ENCODE results near the gene RAB11FIP4.

RAB11FIP4 gene

DNA sequence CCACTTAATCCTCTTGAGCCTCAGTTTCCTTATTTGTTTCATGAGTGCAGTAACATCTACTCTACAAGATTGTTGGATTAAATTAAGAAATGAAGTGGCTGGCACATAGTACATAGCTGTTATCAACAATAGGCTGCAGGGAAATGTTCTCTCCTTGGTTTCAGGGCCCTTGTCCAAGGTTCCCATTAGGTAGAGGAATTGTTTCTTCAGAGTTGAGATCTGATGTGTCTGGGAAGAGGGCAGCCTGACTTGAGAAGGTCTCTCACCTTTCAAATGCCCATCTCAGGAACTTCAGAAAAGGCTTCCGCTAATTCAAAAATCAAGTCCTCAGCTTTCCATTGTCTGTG lies 87.6 kb downstream of the RAB11FIP4 start:
- H3K27ac ChIP-seq, result no peak overlapping the region
- no peaks in the 10 kb centered on the region for H3K9me3 ChIP-seq
- H3K4me3 ChIP-seq (ENCODE audit: low read depth in 1 of 2, low read length in 1 of 2), result no peak overlapping the region
- peaks cover under 1% of the 10 kb centered on the region for H3K27me3 ChIP-seq
- no peaks in the 10 kb centered on the region for H3K4me1 ChIP-seq (ENCODE audit: control insufficient read depth in 1 of 2, insufficient read depth in 1 of 2, low read depth in 1 of 2, low read length in 1 of 2)
- TF ChIP-seq, protein P1, sequence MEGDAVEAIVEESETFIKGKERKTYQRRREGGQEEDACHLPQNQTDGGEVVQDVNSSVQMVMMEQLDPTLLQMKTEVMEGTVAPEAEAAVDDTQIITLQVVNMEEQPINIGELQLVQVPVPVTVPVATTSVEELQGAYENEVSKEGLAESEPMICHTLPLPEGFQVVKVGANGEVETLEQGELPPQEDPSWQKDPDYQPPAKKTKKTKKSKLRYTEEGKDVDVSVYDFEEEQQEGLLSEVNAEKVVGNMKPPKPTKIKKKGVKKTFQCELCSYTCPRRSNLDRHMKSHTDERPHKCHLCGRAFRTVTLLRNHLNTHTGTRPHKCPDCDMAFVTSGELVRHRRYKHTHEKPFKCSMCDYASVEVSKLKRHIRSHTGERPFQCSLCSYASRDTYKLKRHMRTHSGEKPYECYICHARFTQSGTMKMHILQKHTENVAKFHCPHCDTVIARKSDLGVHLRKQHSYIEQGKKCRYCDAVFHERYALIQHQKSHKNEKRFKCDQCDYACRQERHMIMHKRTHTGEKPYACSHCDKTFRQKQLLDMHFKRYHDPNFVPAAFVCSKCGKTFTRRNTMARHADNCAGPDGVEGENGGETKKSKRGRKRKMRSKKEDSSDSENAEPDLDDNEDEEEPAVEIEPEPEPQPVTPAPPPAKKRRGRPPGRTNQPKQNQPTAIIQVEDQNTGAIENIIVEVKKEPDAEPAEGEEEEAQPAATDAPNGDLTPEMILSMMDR (IDR thresholded peaks at IDR 0.05), result no peak
- H3K36me3 ChIP-seq, result no peaks in the 10 kb centered on the region

DNA sequence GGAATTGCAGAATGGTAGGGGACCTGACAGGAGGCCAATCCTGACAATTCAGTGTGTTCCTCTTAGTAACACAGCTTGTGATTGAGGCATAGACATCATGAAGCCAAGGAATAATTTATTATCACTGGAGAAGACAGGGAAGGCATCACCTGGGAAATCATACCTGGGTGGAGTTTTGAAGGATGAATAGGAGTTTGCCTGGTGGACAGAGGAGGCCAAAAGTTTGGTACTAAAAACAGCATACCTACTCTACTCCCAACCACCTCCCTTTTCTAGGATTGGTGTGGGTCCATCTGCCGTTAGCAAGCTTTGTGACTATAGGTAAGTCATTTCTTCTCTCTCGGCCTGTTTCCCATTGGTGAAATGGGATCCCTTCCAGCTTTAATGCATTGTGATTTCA lies 88.0 kb downstream of the RAB11FIP4 start:
- H3K4me1 ChIP-seq (ENCODE audit: control insufficient read depth in 1 of 2, insufficient read depth in 1 of 2, low read depth in 1 of 2, low read length in 1 of 2), result no peaks in the 10 kb centered on the region
- no peaks in the 10 kb centered on the region for H3K9me3 ChIP-seq
- no peaks in the 10 kb centered on the region for H3K36me3 ChIP-seq
- TF ChIP-seq, protein P1 (IDR thresholded peaks at IDR 0.05), result no peak
- H3K27me3 ChIP-seq, result no peaks in the 10 kb centered on the region
- H3K4me3 ChIP-seq (ENCODE audit: low read depth in 1 of 2, low read length in 1 of 2), result no peak overlapping the region
- H3K27ac ChIP-seq, result no peak overlapping the region

DNA sequence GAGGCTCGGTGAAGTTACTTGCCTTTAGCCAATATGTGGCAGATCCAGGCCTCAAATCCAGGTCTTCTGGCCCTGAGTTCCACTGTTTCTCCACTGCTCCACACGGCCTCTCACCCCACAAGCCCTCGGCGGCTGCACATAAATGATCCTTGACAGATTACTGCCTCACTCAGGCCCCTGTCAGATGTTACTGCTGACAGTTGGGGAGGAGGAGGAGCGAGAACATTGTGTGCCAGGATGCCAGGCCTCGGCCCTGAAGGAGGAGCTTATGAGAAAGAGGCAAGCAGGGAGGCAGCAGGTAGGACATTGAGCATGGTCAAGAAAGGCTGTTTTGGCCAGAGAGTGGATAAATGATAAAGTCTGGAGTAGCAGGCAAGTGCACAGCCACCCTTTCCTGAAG lies 88.6 kb downstream of the RAB11FIP4 start:
- no peak overlapping the region for H3K4me3 ChIP-seq (ENCODE audit: low read depth in 1 of 2, low read length in 1 of 2)
- H3K4me1 ChIP-seq (ENCODE audit: control insufficient read depth in 1 of 2, insufficient read depth in 1 of 2, low read depth in 1 of 2, low read length in 1 of 2), result no peaks in the 10 kb centered on the region
- peaks cover under 1% of the 10 kb centered on the region for H3K27me3 ChIP-seq
- TF ChIP-seq, protein P1 (IDR thresholded peaks at IDR 0.05), result no peak
- no peaks in the 10 kb centered on the region for H3K9me3 ChIP-seq
- H3K36me3 ChIP-seq, result no peaks in the 10 kb centered on the region
- H3K27ac ChIP-seq, result no peak overlapping the region

DNA sequence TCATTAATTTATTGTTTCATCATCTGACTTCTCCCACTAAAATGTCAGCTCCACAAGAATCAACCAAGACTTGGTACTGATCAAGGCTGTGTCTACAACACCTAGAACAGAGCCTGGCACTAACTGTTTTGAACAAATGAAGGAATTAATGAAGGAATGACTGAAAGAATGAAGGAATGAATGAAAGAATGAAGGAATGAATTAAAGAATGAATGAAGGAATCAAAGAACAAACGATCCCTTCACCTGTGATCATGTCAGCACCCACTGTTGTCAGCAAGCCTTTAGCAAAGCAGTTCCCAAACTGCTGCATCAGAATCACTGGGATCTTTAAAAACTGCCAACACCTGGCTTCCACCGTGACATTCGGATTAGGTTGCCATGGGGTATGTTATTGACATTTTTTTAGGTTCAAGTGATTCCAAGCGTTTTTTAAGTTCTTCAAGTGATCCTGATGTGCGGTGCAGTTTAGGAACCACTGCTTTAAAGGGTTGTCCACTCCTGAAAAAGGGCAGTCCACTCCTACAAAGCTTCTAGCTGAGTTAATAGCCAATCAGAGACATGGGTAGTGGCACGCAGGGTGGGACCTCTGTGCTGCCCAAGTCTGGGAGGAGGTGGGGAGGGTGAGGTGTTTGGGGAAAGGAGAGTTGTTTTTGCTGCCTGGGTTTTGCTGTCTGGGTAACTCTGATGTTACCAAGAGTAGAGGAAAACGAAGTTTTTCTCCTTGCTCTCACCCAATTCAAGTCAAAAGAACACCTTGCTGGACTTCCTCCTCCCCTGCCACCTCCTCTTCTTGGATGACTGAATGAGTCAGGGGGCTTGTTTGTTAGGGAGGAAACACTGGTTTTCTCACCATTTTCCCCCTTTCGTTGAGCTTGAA lies 89.7 kb downstream of the RAB11FIP4 start:
- Histone ChIP-seq H3K36me3 (no peaks in the 10 kb centered on the region), H3K27ac (no peak overlapping the region), H3K9me3 (no peaks in the 10 kb centered on the region), H3K4me3 (ENCODE audit: low read depth in 1 of 2, low read length in 1 of 2) (no peak overlapping the region), H3K27me3 (peaks cover 11% of the 10 kb centered on the region), H3K4me1 (ENCODE audit: control insufficient read depth in 1 of 2, insufficient read depth in 1 of 2, low read depth in 1 of 2, low read length in 1 of 2) (no peaks in the 10 kb centered on the region)
- TF ChIP-seq, protein P1 (IDR thresholded peaks at IDR 0.05), result no peak

DNA sequence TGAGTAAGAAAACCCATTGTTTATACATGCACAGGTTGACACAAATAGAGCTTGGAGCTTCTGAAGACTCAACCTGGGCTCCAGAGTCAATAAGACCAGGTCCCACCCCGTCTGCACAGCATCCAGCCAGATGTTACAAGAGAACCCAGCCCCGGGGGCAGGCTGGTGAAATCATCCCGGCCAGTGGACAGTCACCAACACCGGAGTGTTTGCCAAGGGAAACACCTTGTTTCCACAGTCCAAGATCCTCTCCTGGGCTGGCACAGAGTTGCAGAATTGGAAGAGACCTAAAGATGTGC lies 90.3 kb downstream of the RAB11FIP4 start:
- H3K36me3 ChIP-seq, result no peaks in the 10 kb centered on the region
- TF ChIP-seq, protein P1 (IDR thresholded peaks at IDR 0.05), result no peak
- H3K27ac ChIP-seq, result no peak overlapping the region
- no peaks in the 10 kb centered on the region for H3K9me3 ChIP-seq
- H3K4me3 ChIP-seq (ENCODE audit: low read depth in 1 of 2, low read length in 1 of 2), result no peak overlapping the region
- H3K4me1 ChIP-seq (ENCODE audit: control insufficient read depth in 1 of 2, insufficient read depth in 1 of 2, low read depth in 1 of 2, low read length in 1 of 2), result peaks cover 3 to 4% of the 10 kb centered on the region in 2 experiments
- peaks cover 17% of the 10 kb centered on the region for H3K27me3 ChIP-seq

All from neutrophil (primary cell).